ENCODE measurements around the gene ADH7.
A peak's percentile ranks its signal among the peaks of the same experiment; 100 is the strongest.

Gene ADH7

GRCh38 chr4:99405433-99406115, 29.6 kb downstream of the ADH7 start:
- peak; percentile 79 for DNase-seq
- Histone ChIP-seq H3K27ac (peak overlapping the region; percentile 82 to 87), H3K4me1 (peaks cover 0 to 71% (median 26%) of the 10 kb centered on the region in 4 donors), H3K9me3 (no peaks in the 10 kb centered on the region), H3K27me3 (no peaks in the 10 kb centered on the region), H3K36me3 (no peaks in the 10 kb centered on the region), H3K4me3 (no peak overlapping the region)
- intact Hi-C loops (cut with DNase I; ENCODE audit: low total_unique reads) = loop anchor here (5.0 kb wide), 2 partner anchors 203 to 288 kb away; no protein-coding TSS in a partner anchor
- TF ChIP-seq CTCF (IDR thresholded peaks at IDR 0.05) = peak; percentile 90 to 98

GRCh38 chr4:99404595-99405287, 30.4 kb downstream of the ADH7 start:
- Histone ChIP-seq H3K4me3 (no peak overlapping the region), H3K27ac (peak overlapping the region; percentile 82 to 87), H3K4me1 (peaks cover 0 to 71% (median 26%) of the 10 kb centered on the region in 4 donors), H3K27me3 (no peaks in the 10 kb centered on the region), H3K36me3 (no peaks in the 10 kb centered on the region), H3K9me3 (no peaks in the 10 kb centered on the region)
- peak in 1 of 2 donors; percentile 47 for DNase-seq
- intact Hi-C loops (cut with DNase I; ENCODE audit: low total_unique reads) = loop anchor here (5.0 kb wide), 2 partner anchors 202 to 287 kb away; no protein-coding TSS in a partner anchor
- no peak for TF ChIP-seq CTCF (IDR thresholded peaks at IDR 0.05)

GRCh38 chr4:99403380-99404184, 31.6 kb downstream of the ADH7 start:
- no peaks in the 10 kb centered on the region for H3K9me3 ChIP-seq
- no peak for DNase-seq
- no peak overlapping the region for H3K4me3 ChIP-seq
- no peaks in the 10 kb centered on the region for H3K36me3 ChIP-seq
- H3K4me1 ChIP-seq = peaks cover 0 to 59% (median 26%) of the 10 kb centered on the region in 4 donors
- no peaks in the 10 kb centered on the region for H3K27me3 ChIP-seq
- H3K27ac ChIP-seq = peak overlapping the region; percentile 82 to 87
- intact Hi-C loops (cut with DNase I; ENCODE audit: low total_unique reads) = no loop called here
- no peak for TF ChIP-seq CTCF (IDR thresholded peaks at IDR 0.05)

GRCh38 chr4:99402765-99403164, 32.4 kb downstream of the ADH7 start:
- DNase-seq = no peak
- no peak overlapping the region for H3K4me3 ChIP-seq
- no peaks in the 10 kb centered on the region for H3K27me3 ChIP-seq
- TF ChIP-seq CTCF (IDR thresholded peaks at IDR 0.05) = no peak
- H3K27ac ChIP-seq = peak overlapping the region; percentile 82 to 87
- no peaks in the 10 kb centered on the region for H3K9me3 ChIP-seq
- H3K4me1 ChIP-seq = peaks cover 0 to 52% (median 26%) of the 10 kb centered on the region in 4 donors
- intact Hi-C loops (cut with DNase I; ENCODE audit: low total_unique reads) = no loop called here
- H3K36me3 ChIP-seq = no peaks in the 10 kb centered on the region

- intact Hi-C loops (cut with DNase I; ENCODE audit: low total_unique reads) = no loop called here
- Histone ChIP-seq H3K4me3 (no peak overlapping the region), H3K27ac (peak overlapping the region; percentile 82 to 87), H3K9me3 (no peaks in the 10 kb centered on the region), H3K36me3 (no peaks in the 10 kb centered on the region), H3K4me1 (peaks cover 0 to 62% (median 29%) of the 10 kb centered on the region in 4 donors), H3K27me3 (no peaks in the 10 kb centered on the region)
- TF ChIP-seq CTCF (IDR thresholded peaks at IDR 0.05) = no peak
- no peak for DNase-seq
Observed at GRCh38 chr4:99400831-99401230, 34.3 kb downstream of the ADH7 start.
